ENCODE measurements around the gene LGI2.

The LGI2 gene

DNA sequence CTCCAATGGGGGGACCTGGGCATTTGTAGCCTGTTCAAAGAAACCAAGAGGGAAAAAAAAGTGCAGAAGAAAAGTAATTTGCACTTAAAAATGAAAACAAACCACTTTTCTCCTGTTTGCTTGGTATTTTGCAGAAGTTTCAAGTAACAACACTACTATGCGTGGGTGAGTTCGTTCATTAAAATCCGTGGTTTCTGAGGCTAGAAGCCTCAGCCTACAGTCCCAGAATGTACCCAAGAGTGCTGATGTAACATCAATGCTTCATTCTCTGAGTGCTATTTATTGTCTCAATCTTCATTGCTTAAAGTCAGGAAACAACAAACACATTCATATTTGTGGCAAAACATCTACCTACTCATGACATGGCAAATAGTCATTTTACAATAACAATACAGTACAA is 29.2 kb downstream of the LGI2 start:
- no peak overlapping the region for H3K4me3 ChIP-seq

DNA sequence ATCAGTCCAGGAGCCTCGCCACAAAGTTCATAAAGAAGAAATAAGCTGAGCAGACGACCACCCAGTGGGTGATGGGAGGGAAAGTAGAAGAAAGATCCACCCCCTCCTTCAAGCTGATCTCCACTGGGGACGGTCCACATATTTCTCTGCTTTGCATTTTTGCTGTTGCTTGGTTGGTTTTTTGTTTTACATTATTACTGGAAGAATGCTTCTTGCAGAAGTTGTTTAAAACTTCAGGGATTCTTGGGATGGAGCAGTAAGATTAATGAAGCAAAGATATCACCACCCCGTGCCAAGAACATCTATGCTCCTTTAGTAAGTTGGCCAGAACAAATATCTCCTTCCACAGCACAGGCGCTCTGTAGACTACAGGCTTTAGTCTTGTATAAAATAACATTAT is 30.1 kb downstream of the LGI2 start:
- no peak overlapping the region for H3K4me3 ChIP-seq
- H3K27ac ChIP-seq = no peak overlapping the region

More for the DNA sequence above, 29.2 kb downstream of the LGI2 start:
- peak overlapping the region in 1 of 21 experiments; percentile 48 for H3K27ac ChIP-seq

DNA sequence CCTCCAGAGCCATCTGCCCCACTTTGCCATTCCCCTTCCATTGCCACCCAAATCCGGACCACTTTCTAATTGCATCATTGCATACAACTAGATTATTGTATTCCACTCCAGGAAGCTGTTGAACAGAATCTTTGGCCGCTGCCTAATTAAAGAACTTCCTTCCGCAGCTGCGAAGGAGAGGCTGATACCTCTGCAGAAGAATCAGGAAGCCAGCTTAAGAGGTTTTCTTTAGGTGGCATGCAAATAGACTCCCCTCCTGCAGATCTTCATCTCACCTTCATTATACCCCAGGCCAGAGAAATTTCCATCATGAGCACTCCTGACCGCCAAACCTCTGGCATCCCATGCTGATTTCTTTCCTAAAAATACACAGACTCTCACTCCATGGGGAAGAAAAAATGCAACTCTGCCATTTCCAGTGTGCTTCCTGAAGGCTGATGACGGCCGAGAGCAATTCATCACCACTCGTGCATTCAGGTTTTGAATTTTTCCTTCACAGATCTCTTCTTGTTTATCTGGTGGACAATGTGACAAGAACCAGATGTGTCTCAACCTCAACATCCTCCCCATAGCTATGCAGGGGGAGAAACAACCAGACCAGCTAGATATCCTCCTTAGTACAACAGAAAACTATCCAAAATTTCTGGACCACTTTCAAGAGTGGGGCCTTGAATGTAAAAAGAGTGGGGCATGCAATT is 31.2 kb downstream of the LGI2 start:
- Histone ChIP-seq H3K27ac (no peak overlapping the region), H3K4me3 (no peak overlapping the region)

DNA sequence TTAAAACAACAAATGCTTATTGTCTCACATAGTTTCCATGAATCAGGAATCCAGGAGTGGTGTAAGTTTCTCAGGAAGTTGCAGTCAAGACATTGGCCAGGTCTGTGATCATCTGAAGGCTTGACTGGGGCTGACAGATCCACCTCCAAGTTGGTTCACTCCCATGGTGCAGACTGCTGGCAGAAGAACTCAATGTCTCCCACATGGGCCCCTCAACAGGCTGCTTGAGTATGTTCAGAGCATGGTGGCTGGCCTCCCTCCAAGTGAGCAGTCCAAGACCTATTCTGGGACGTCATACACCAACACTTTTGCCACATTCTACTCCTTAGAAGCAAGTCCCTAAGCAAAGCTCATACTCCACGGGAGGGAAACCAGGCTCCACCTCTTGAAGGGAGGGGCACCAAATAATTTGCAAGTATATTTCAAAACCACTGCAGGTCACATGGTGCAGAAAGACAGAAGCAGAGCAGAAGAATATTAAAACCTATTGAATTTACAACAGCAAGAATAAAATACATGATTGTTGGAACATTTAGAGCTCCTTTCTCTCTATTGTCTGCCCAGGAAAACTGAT is 35.3 kb downstream of the LGI2 start:
- H3K4me3 ChIP-seq = no peak overlapping the region
- H3K27ac ChIP-seq = no peak overlapping the region

DNA sequence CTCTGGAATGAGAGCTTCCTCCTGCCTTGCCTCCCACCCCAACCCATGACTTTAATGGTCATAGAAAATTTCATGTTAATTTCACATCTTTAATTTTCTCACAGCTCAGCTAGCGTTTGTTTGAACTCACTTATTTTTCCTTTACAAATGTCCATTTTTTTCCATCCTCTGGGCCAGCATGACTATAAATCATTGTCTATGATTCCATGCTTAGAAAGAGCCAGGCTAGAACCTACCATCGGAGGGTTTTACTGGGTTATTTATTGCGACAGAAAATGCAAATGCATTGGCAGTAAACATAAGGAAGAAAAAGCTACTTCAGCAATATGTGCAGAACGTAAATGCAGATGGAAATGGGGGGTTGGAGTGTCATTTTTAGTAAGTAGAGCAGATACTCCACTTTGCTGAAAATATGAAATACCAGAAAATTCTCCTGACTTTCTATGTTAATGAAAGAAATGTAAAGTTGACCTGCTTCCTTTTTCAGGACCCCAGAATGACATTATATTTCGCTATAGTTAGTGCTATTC is 37.1 kb downstream of the LGI2 start:
- Histone ChIP-seq H3K4me3 (no peak overlapping the region), H3K27ac (no peak overlapping the region)

DNA sequence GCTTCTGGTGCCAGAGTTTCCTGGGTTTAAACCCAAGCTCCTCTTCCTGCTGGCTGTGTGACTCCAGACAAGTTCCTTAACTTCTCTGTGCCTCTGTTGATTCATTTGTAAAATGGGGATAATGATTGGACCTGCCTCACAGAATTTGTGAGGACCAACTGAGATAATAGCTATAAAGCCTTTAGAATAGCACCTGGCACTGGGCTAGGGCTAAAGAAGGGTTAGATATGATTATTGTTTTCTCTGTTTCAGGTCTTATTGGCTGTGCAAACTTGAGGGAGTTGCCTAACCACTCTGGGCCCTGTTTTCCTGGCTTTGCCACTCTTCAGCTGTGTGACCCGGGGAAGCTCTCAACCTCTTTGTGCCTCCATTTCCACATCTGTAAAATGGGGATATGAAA is 37.8 kb downstream of the LGI2 start:
- H3K4me3 ChIP-seq = no peak overlapping the region

DNA sequence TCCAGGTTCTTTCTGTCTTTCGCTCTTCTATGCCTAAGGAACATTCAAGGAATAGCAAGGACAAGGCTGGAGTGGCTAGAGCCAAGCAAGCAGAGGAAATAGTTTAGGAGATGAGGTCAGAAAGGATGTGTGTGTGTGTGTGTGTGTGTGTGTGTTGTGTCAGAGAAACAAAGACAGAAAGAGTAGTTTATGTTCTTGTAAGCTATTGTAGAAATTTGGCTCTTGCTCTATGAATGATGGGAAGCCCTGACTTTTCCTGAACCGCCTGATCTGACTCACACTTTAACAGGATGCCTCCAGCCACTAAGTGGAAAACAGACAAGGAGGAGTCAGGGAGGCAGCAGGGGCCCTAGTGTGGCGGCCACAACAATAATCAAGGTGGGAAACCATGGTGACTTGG is 39.7 kb downstream of the LGI2 start:
- Histone ChIP-seq H3K27ac (no peak overlapping the region), H3K4me3 (no peak overlapping the region)

More for the DNA sequence above, 37.8 kb downstream of the LGI2 start:
- no peak overlapping the region for H3K27ac ChIP-seq

DNA sequence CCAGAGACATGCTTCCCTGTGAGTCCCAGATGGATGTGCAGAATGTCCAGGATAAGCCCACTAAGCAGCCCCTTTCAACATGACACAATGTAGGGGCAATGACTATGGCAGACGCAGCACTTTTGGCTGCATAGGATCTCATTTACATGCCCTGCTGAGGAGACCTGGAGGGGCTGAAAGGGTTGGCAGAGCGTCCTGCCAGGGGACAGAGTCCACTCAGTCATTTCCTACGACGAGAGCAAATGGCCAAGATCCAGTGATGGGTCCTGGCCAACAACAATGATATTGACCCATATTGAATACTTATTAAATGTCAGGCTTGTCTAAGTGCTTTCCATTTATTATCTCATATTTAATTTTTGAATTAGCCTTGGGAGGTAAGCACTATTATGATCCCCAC is 41.4 kb downstream of the LGI2 start:
- H3K4me3 ChIP-seq = no peak overlapping the region

DNA sequence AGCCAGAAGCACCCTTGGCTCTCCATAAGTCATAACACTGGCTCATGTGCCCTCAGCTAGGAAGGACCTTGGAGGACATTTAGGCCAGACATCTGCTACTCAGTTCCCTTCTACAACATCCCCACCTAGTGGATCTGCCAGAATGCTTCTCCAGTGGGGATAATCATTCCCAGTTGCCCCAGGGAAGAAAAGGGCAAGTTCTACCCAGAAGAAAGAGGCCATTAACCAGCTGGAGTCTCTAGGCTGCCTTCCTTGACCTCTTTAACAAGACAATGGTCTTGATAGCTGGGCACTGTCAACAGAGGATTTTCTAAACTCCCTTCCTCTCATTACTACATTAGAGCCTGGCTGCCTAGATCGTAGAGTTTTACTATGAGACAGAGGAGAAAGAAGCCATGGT is 42.0 kb downstream of the LGI2 start:
- Histone ChIP-seq H3K27ac (no peak overlapping the region), H3K4me3 (no peak overlapping the region)

More for the DNA sequence above, 41.4 kb downstream of the LGI2 start:
- H3K27ac ChIP-seq = no peak overlapping the region

DNA sequence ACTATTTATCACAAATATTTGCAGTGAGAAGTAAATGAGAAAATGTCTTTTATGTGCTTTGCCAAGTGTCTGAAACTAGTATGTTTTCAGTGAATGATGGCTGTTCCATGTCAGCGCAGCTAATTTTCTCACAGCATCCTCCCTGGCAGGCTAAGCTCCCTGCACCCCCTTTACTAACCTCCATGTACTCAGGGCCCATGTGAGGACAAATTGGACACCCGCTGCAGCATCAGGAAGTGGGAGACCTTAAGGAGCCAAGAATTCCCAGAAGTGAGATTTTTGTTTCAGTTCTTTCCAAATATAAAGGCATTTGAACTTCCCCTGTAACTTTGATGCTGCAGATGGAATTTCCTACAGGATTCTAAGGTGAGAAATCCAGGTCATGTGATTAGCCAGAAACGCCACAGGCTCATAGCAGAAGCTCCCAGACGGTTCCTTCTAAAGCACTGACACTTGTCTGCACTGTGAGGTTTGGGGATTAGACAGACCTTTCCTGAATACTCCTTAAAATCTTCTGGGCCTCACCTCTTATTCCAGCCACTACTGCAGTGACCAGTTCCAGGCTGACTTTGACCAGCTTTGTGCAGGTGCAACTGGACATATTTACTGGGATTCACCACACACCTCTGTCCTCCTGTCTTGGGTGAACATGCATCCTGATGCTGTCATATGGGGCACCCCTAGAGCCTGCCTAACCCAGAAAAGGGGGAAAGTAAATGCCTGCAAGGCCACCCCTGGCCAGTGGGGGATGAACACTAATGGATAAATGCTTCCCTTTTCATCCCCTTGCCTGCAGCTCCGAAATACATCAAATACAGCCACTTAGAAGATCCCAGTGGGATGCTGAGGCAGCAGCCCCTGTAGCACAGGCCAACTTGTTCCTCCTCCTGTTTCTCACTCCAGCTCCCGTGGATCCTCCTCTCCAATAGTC is 45.9 kb downstream of the LGI2 start:
- H3K27ac ChIP-seq = no peak overlapping the region
- no peak overlapping the region for H3K4me3 ChIP-seq

DNA sequence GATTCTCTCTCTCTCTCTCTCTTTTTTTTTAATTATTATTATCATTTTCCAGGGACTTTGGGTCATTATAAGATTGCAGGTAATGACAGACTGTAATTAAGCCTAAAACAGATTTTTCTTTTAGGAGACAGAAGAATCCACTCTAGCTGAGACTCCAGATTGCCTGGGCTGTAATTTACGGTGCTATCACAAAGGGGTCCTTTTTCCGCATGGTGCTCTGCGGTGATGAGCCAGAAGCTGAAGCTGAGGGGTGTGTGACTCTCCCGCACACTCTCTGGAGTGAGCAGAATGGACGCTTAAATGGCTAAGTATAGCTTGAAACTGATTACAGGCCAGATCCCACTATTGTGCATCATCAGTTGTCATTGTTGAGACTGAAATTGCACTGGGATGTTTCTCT is 50.0 kb downstream of the LGI2 start:
- peak overlapping the region in 1 of 21 experiments; percentile 85 for H3K27ac ChIP-seq
- H3K4me3 ChIP-seq = no peak overlapping the region

DNA sequence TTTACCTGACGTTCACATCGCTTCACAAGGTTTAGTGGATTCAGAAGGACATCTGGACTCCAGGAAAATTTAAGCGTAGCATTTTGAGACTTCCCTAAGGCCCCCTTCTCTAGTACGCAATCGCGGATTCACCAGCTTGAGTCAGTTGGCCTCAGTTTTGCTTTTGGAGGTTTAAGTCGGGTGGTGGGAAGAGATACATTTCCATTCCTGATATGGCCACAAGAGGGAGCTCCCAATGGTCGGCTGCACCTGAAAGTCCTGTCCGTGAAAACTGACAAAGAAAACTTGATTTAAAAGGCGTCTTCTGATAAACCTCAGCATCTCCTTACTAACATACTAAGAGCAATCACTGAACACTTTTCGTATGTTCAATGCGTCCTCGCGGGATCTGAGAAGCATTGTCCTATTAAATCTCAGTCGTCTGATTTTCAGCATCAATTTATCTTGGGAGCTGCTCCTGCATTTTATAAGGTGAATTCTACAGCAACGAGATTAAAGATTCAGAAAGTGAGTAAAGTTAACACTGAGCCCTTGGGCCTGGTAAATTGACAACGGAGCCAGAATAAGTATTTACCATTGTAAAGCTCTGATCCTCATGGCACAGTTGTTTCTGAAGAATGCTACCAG is 50.6 kb downstream of the LGI2 start:
- H3K4me3 ChIP-seq = peak overlapping the region in 2 of 7 experiments; percentile 4 to 13
- H3K27ac ChIP-seq = peak overlapping the region in 18 of 21 experiments; percentile 29 to 87 (median 74)

DNA sequence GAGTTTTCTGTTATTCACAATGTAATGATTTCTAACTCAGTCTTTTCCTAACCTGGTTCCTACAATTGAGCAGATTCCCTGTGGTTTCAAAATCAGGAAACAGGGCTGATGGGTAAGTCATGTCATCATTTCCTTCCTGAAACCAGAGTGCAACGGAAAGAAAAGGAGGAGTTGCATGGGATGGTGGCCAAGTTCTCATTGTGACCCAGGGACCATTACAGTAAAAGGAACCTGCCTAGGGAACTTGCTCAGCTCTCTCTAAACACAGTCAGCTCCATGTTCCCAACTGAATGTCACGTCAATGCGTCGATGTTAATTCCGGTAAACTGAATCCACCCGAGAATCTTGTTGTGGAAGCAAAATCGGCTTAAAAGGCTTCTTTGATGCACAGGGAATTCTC is 51.2 kb downstream of the LGI2 start:
- peak overlapping the region in 1 of 7 experiments; percentile 13 for H3K4me3 ChIP-seq

DNA sequence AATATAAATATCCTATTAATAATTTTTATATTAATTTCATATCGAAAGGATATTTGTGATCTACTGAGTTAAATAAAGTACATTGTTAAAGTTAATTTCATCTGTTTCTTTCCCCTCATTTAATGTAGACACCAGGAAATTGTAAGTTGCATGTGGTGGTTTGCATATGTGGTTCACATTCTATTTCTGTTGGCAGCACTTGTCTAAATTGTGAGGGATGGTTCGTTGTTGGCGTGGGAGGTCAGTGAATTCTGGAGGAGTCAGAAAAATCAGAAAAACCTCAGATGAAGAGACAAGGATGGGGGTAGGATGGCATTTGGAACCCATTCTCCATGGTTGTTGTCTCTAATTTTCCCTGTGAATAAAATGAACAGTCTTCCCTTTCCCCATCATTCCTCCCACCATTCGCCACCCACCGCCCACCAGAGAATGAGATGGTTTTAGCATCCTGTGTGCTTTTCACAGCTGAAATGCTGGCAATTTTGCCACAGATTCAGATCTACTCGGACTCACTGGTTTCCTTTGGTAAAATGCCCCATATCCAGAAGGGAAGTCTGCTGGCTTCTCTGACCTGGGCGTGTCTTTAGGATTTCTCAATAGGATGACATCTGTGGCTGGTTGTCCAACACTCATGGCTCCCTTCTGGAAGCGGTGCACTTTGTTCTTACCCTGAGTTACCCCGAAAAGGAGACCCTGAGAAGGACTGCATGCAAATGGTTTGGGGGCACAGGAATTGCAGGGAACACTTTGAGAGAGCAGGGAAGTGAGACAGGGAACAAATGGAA is 52.3 kb downstream of the LGI2 start:
- Histone ChIP-seq H3K4me3 (no peak overlapping the region), H3K27ac (peak overlapping the region in 20 of 21 experiments; percentile 2 to 87 (median 60))

More for the DNA sequence above, 51.2 kb downstream of the LGI2 start:
- H3K27ac ChIP-seq = peak overlapping the region in 17 of 21 experiments; percentile 29 to 87 (median 76)

DNA sequence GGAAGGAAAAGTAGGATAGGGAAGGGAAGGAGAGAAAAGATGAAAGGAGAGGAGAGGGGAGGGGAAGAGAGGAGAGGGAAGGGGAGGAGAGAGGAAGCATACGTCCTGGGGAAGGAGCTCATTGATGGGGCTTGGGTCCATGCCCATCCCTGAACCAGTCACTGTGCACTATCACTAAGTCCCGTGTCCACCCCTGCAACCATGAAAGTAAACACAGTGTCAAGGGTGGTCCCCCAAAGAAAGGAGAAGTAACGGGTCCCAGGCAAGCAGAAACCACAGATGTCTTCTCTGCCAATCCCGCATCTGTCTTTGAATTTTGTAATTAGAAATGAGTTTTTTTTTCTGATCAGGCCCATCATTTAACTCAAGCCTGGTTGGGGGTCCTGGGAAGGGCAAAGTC is 55.2 kb downstream of the LGI2 start:
- Histone ChIP-seq H3K27ac (peak overlapping the region in 1 of 21 experiments; percentile 29), H3K4me3 (no peak overlapping the region)

DNA sequence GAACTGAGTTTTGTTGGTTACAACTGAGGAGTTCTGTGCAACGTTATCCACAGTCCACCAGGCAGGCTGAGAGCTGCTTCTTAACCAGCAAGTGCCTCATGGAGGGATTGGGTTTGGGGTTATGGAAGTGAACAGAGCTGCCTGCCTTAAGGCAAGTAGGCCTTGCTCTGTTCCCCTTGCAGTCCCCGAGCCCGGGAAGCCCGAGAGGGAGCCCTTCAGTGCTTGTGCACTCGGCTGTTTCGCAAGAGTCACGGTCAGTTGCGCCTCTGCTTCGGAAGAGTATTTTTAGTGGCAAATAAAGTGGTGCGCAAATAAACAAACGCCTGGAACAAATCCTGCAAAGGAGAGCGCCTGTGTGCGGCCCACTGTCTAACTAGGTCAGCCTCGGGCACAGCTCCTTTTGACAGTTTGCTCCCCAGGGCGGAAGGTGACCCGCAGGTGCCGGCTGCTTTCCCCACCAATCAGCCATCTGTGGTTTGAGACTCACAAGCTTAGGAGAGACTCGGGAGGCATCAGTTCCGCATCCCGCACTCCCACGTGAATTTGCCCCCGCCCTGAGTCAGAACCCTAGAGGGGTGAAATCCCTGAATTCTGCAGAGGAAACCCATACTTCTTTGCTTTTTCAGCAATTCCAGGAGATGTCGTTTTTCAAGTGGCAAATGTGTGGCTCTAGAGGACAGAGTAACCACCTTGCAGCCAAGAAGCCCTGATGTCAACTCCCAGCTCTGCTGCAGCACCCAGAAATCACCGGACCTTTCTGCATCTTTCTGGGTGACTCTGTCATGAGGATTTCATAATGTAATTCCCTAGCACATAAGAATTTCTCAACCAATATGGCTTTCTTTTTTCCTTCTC is 56.8 kb downstream of the LGI2 start:
- Histone ChIP-seq H3K27ac (peak overlapping the region in 5 of 21 experiments; percentile 6 to 58 (median 18)), H3K4me3 (no peak overlapping the region)

DNA sequence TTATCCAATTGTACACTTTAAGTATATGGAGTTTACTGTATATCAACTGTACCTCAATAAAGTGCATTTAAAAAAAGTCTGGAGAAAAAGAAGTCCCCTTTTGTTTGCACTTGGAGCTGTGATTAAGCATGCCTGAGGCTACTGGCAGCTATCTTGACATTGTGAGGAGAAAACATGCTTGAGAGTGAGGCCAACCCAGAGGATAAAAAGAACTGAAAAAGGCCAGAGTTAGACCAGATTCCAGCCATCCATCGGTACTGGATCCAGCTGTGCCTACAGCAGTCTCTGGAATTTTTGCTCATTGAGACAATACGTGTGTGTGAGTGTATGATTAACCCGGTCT is 57.4 kb downstream of the LGI2 start:
- no peak overlapping the region for H3K4me3 ChIP-seq
- peak overlapping the region in 5 of 21 experiments; percentile 5 to 49 (median 18) for H3K27ac ChIP-seq

DNA sequence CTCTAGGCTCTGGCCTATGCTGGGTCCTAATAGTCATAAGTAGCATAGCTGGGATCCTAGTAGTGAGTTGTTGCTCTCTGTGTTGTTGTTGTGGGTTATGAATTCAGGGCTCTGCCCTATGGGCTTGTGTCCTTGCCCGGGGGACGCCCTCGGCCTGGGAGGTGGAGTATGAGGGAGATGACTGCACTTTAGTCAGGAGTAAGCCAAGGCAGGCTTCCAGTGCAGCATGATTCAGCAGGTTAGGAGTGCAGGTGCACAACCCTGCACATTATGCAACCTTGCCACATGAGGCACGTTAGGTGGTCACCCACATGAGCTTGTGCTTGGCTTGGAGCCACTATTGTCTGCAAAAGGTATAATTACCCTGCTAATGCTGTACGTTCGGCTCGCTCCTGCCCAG is 59.6 kb downstream of the LGI2 start:
- H3K4me3 ChIP-seq = no peak overlapping the region
- H3K27ac ChIP-seq = no peak overlapping the region
